Measurements from ENCODE around the gene REPIN1. TPM values are rescaled to one million over a fixed set of nuclear protein-coding genes. Genes with fewer than 3 reads are reported as not detected.
A peak's percentile ranks its signal among the peaks of the same experiment; 100 is the strongest.

The REPIN1 gene
- total and polyA plus RNA-seq, 4 donors, result 17.1 to 118 (median 55.1) TPM

DNA sequence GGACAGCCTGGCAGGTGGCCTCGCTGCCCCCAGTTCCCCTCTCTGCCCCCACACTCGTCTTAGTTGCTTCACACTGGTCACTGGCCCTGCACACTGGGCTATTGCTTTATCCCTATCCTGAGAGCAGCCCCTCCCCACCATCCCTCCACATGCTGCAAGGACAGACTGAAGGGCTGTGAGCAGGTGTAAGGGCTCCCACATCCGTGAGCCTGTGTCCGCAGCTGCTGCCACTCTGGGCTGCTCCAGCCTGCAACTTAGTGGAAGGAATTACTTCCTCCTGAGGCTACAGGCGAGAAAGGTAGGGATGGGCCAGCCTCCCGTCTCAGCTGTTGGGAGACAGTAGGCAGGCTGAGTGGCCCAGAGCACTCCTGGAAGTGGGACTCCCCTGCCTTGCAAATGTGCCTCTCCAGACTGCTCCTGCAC is 31.0 kb upstream of the REPIN1 start (continued):
- TF ChIP-seq REST (IDR thresholded peaks at IDR 0.05), result no peak
- no peak for TF ChIP-seq FOXA2 (IDR thresholded peaks at IDR 0.05)
- TF ChIP-seq TAF1 (conservative IDR thresholded peaks at IDR 0.05), result no peak

DNA sequence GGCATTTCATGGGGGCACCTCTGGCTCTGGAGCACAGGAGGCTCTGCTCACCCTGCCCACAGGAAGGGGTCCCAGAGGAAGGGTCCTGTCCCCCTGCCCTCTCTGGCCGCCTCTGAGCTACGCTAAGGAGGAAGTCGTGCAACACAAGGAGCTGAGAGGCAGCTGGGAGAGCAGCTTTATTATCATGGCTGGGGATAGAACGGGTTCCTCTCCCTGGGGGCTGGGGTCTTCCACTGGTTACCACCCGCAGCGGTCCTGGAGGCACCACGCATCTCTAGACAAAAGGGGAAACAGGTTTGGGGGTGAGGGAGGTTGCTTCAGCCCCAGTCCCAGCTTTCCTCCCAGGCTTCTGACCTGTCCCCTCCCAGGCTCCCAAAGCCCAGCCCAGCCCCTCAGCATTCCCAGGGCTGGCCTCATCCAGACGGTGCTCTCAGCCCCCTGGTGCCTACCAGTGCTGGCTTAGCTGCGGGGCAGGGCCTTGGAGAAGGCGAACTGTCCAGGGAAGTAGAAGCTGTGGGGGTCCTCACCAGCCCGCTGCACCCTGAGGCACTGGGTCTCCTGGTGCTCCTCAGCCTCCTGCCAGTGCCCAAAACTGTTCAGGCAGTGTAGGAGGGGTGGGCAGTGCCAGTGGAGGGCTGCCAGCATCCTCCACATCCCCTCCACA is 30.3 kb upstream of the REPIN1 start:
- peaks cover 24 to 76% (median 71%) of the 10 kb centered on the region in 4 donors for H3K4me1 ChIP-seq (ENCODE audit: control insufficient read depth in 4 of 4, insufficient read depth in 4 of 4, low read length in 3 of 4)
- no peaks in the 10 kb centered on the region for H3K27me3 ChIP-seq (ENCODE audit: control insufficient read depth in 4 of 4, insufficient read depth in 4 of 4, low read length in 3 of 4)
- no peak for TF ChIP-seq FOXA2 (IDR thresholded peaks at IDR 0.05)
- no peak for TF ChIP-seq FOXA1 (IDR thresholded peaks at IDR 0.05)
- peak overlapping the region in 1 of 2 donors; percentile 22 for H3K27ac ChIP-seq (ENCODE audit: low read depth in 1 of 2, low read length in 2 of 2)
- no peak overlapping the region for H3K9ac ChIP-seq (ENCODE audit: low read depth in 1 of 2, low read length in 2 of 2)
- H3K9me3 ChIP-seq (ENCODE audit: control insufficient read depth in 4 of 4, low read length in 3 of 4), result no peaks in the 10 kb centered on the region
- H3K4me3 ChIP-seq (ENCODE audit: low read depth in 1 of 3, low read length in 3 of 3), result no peak overlapping the region
- H3K36me3 ChIP-seq (ENCODE audit: control insufficient read depth in 4 of 4, insufficient read depth in 3 of 4, low read depth in 1 of 4, low read length in 3 of 4), result peaks cover 0 to 1% (median 0%) of the 10 kb centered on the region in 4 donors
- WGBS, result 82% methylated on average over 11 of the region's 11 CpGs
- no peak for DNase-seq (ENCODE audit: low spot score)

DNA sequence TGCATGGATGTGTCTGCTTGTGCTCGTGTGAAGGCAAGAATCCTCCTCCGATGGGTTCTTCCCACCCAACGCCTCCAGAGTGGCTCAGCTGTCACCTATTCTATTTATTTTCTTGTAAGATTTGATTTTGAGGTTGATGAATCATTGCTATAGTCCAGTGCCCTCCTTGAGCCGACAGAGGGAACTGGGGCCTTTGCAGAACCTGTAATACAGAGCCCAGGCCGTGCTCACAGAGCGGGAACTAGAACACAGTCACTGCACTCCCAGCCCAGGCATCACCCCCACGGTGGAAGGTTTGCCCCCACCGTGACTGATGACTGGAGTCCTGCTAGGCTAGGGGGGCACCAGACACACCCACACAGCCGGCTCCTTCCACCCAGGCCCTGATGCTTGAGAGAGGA is 29.2 kb upstream of the REPIN1 start:
- Histone ChIP-seq H3K36me3 (ENCODE audit: control insufficient read depth in 4 of 4, insufficient read depth in 3 of 4, low read depth in 1 of 4, low read length in 3 of 4) (no peaks in the 10 kb centered on the region), H3K4me1 (ENCODE audit: control insufficient read depth in 4 of 4, insufficient read depth in 4 of 4, low read length in 3 of 4) (peaks cover 26 to 78% (median 75%) of the 10 kb centered on the region in 4 donors), H3K4me3 (ENCODE audit: low read depth in 1 of 3, low read length in 3 of 3) (peak overlapping the region; percentile 69 to 77 (median 74)), H3K9ac (ENCODE audit: low read depth in 1 of 2, low read length in 2 of 2) (no peak overlapping the region), H3K27me3 (ENCODE audit: control insufficient read depth in 4 of 4, insufficient read depth in 4 of 4, low read length in 3 of 4) (no peaks in the 10 kb centered on the region), H3K9me3 (ENCODE audit: control insufficient read depth in 4 of 4, low read length in 3 of 4) (no peaks in the 10 kb centered on the region), H3K27ac (ENCODE audit: low read depth in 1 of 2, low read length in 2 of 2) (peak overlapping the region in 1 of 2 donors; percentile 94)
- TF ChIP-seq RAD21 (IDR thresholded peaks at IDR 0.05), result no peak
- TF ChIP-seq, protein P1, sequence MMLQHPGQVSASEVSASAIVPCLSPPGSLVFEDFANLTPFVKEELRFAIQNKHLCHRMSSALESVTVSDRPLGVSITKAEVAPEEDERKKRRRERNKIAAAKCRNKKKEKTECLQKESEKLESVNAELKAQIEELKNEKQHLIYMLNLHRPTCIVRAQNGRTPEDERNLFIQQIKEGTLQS (IDR thresholded peaks at IDR 0.05), result no peak
- no peak for TF ChIP-seq REST (IDR thresholded peaks at IDR 0.05)
- TF ChIP-seq RXRA (IDR thresholded peaks at IDR 0.05), result no peak
- no peak for TF ChIP-seq CTCF (IDR thresholded peaks at IDR 0.05; ENCODE audit: low read depth, low read length, missing input control)
- no peak for TF ChIP-seq FOXA1 (IDR thresholded peaks at IDR 0.05)
- no peak for TF ChIP-seq HNF4A (conservative IDR thresholded peaks at IDR 0.05)
- no peak for TF ChIP-seq JUND (IDR thresholded peaks at IDR 0.05)
- TF ChIP-seq EGR1 (IDR thresholded peaks at IDR 0.05; ENCODE audit: low read depth in 2 of 2), result no peak
- TF ChIP-seq HNF4G (IDR thresholded peaks at IDR 0.05), result no peak
- TF ChIP-seq NR2F2 (IDR thresholded peaks at IDR 0.05), result no peak
- no peak for TF ChIP-seq ZBTB33 (IDR thresholded peaks at IDR 0.05)
- TF ChIP-seq GABPA (IDR thresholded peaks at IDR 0.05 in 1 of 2, conservative IDR thresholded peaks at IDR 0.05 in 1 of 2), result no peak
- TF ChIP-seq FOXA2 (IDR thresholded peaks at IDR 0.05), result no peak
- no peak for TF ChIP-seq YY1 (IDR thresholded peaks at IDR 0.05)
- 39% methylated on average over 9 of the region's 9 CpGs for WGBS
- DNase-seq (ENCODE audit: low spot score), result no peak
